CD4-positive, alpha-beta T cell treated with Interleukin-6 for 4 hours (primary cell): Measurements from ENCODE around the gene BABAM2.
"Not testable (repeated sequence)": the region's sequence is repeated elsewhere in the genome, so short reads cannot be mapped to it uniquely, and the experiment has no call there.

Experiments used
- DNase-seq: peaks from one replicate; pipeline ENCODE4 v3.0.0-alpha.2; 2020; ENCODE audit warnings: mixed read lengths

BABAM2 gene

GRCh38 chr2:27988718-27989117 is 98.2 kb downstream of the BABAM2 start:
- DNase-seq, result no peak

- DNase-seq, result no peak
Measured at GRCh38 chr2:27989149-27989548, 98.6 kb downstream of the BABAM2 start.

- no peak for DNase-seq
Measured at GRCh38 chr2:27990030-27990590, 99.6 kb downstream of the BABAM2 start.

- no peak for DNase-seq
Measured at GRCh38 chr2:27991146-27991545, 100.6 kb downstream of the BABAM2 start.

- DNase-seq, result no peak
Measured at GRCh38 chr2:27992787-27993401, 102.4 kb downstream of the BABAM2 start.

- DNase-seq, result no peak
Measured at GRCh38 chr2:27993402-27993787, 102.9 kb downstream of the BABAM2 start.

- DNase-seq, result no peak
Measured at GRCh38 chr2:27993950-27994728, 103.6 kb downstream of the BABAM2 start.

GRCh38 chr2:27996156-27996922 is 105.8 kb downstream of the BABAM2 start:
- no peak for DNase-seq

GRCh38 chr2:28000287-28000686 is 109.8 kb downstream of the BABAM2 start:
- no peak for DNase-seq

- no peak for DNase-seq
Measured at GRCh38 chr2:28002181-28002580, 111.7 kb downstream of the BABAM2 start.

GRCh38 chr2:28004086-28004485 is 113.6 kb downstream of the BABAM2 start:
- no peak for DNase-seq

GRCh38 chr2:28009732-28010131 is 119.2 kb downstream of the BABAM2 start:
- no peak for DNase-seq

GRCh38 chr2:28011322-28011737 is 120.8 kb downstream of the BABAM2 start:
- no peak for DNase-seq

GRCh38 chr2:28018474-28018873 is 127.9 kb downstream of the BABAM2 start:
- not testable (repeated sequence) for DNase-seq

- not testable (repeated sequence) for DNase-seq
Measured at GRCh38 chr2:28019521-28019920, 129.0 kb downstream of the BABAM2 start.

- no peak for DNase-seq
Measured at GRCh38 chr2:28021898-28022297, 131.4 kb downstream of the BABAM2 start.

- no peak for DNase-seq
Measured at GRCh38 chr2:28025123-28025522, 134.6 kb downstream of the BABAM2 start.

GRCh38 chr2:28026230-28026629 is 135.7 kb downstream of the BABAM2 start:
- not testable (repeated sequence) for DNase-seq

- no peak for DNase-seq
Measured at GRCh38 chr2:28028025-28028424, 137.5 kb downstream of the BABAM2 start.

GRCh38 chr2:28030600-28030999 is 140.1 kb downstream of the BABAM2 start:
- DNase-seq, result no peak

- DNase-seq, result no peak
Measured at GRCh38 chr2:28032816-28033215, 142.3 kb downstream of the BABAM2 start.

- no peak for DNase-seq
Measured at GRCh38 chr2:28034696-28035095, 144.2 kb downstream of the BABAM2 start.

GRCh38 chr2:28035163-28035690 is 144.7 kb downstream of the BABAM2 start:
- DNase-seq, result no peak
